ENCODE measurements around the gene HNRNPR.

The HNRNPR gene

GRCh38 chr1:23368562-23369334 is 24.7 kb upstream of the HNRNPR start:
- DNase-seq, result peak; percentile 72 to 90 (median 82)

- DNase-seq, result peak; percentile 92 to 98 (median 96)
Observed at GRCh38 chr1:23367791-23368561, 23.9 kb upstream of the HNRNPR start.

- DNase-seq, result peak in 1 of 6 experiments; percentile 15
Observed at GRCh38 chr1:23367451-23367790, 23.3 kb upstream of the HNRNPR start.

GRCh38 chr1:23366598-23366997 is 22.5 kb upstream of the HNRNPR start:
- DNase-seq, result no peak

GRCh38 chr1:23366146-23366545 is 22.1 kb upstream of the HNRNPR start:
- DNase-seq, result no peak

- no peak for DNase-seq
Observed at GRCh38 chr1:23362218-23362713, 18.2 kb upstream of the HNRNPR start.

- no peak for DNase-seq
Observed at GRCh38 chr1:23358310-23358875, 14.3 kb upstream of the HNRNPR start.

GRCh38 chr1:23357138-23357908 is 13.2 kb upstream of the HNRNPR start:
- DNase-seq, result no peak

GRCh38 chr1:23356471-23357137 is 12.5 kb upstream of the HNRNPR start:
- DNase-seq, result no peak

- no peak for DNase-seq
Observed at GRCh38 chr1:23354245-23354644, 10.2 kb upstream of the HNRNPR start.

- no peak for DNase-seq
Observed at GRCh38 chr1:23352096-23352695, 8.1 kb upstream of the HNRNPR start.

- no peak for DNase-seq
Observed at GRCh38 chr1:23345920-23346319, 1.8 kb upstream of the HNRNPR start.

- no peak for DNase-seq
Observed at GRCh38 chr1:23344987-23345472, 946 bp upstream of the HNRNPR start.

GRCh38 chr1:23343221-23344110 is 618 bp downstream of the HNRNPR start:
- peak in 3 of 6 experiments; percentile 31 to 39 (median 39) for DNase-seq

- DNase-seq, result no peak
Observed at GRCh38 chr1:23341931-23342692, 2.0 kb downstream of the HNRNPR start.

- no peak for DNase-seq
Observed at GRCh38 chr1:23339632-23340031, 4.5 kb downstream of the HNRNPR start.

GRCh38 chr1:23337869-23338268 is 6.2 kb downstream of the HNRNPR start:
- DNase-seq, result no peak

- DNase-seq, result no peak
Observed at GRCh38 chr1:23331713-23332112, 12.4 kb downstream of the HNRNPR start.

GRCh38 chr1:23330846-23331245 is 13.2 kb downstream of the HNRNPR start:
- DNase-seq, result no peak

- DNase-seq, result no peak
Observed at GRCh38 chr1:23325393-23325792, 18.7 kb downstream of the HNRNPR start.

Measured in stimulated activated naive CD4-positive, alpha-beta T cell (primary cell).